Stimulated activated CD8-positive, alpha-beta memory T cell treated with anti-CD3 and anti-CD28 coated beads, Interleukin-4, amount 100 ng/mL, for 4 hours (primary cell): ENCODE measurements around the gene ADGRL2.
"Not testable (repeated sequence)": the region's sequence is repeated elsewhere in the genome, so short reads cannot be mapped to it uniquely, and the experiment has no call there.

Experiments
- DNase-seq, 2 donors: peaks; one replicate each; pipeline ENCODE4 v3.0.0-alpha.2; 2020; ENCODE audit warnings: low read depth in 2 of 2, low spot score in 1 of 2

ADGRL2 gene

DNA sequence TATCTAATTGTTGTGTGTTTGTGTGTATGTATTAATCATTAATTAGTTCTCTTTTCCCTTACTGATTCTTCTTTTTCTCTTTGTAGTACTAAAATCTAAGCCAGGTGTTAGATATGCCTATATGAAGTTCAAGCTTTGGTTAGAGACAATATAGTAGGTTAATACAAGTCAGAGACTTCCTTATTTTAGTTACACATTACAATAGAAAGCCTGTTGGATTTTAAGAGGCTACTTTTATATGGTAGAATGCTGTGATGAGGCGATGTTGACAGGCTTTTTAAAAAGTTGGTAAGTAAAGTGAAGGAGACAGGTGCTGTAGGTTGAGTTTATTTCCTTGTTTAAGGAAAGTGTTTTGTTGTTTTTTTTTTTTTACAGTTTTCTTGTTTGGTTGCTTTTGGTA, 45.9 kb downstream of the ADGRL2 start:
- no peak for DNase-seq

DNA sequence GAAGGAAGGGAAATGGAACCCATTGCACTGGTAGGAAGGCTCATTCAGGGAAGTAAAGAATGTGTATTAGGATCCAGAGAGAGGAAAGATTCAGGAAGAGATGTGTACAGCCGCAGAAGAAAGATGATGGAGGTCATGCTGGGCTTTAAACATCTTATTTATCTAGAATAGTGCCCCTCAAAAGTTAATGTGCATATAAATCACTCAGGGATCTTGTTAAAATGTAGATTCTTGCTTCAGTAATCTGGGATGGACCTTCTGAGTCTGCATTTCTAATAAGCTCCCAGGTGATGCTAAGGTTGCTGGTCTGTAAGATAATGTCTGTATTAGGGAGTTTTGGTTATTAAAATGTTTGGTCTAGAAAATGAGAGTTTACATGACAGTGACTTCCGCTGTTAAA, 46.3 kb downstream of the ADGRL2 start:
- no peak for DNase-seq

GRCh38 chr1:81848880-81849682, 48.3 kb downstream of the ADGRL2 start:
- no peak for DNase-seq

GRCh38 chr1:81850031-81850430, 49.3 kb downstream of the ADGRL2 start:
- DNase-seq, result no peak

GRCh38 chr1:81850495-81850894, 49.8 kb downstream of the ADGRL2 start:
- no peak for DNase-seq

GRCh38 chr1:81851217-81851616, 50.5 kb downstream of the ADGRL2 start:
- DNase-seq, result no peak

DNA sequence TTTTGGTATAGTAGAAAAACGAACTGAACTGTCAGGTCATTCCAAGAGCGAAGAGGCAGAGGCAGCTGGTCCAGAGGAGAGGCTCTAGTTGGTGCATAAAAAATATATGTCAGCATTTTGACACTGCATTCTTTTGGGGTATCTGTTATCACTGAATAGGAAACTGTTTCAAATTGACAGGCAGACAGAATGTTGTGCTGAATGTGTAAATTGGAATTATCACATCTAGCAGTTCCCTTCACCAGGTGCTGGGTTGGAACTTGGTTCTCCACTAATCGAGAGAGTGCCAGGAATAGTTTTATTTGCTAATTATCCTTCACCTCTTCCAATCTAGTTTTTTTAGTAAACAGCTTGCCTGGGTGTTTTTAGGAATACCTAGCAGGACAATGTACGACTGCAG, 52.2 kb downstream of the ADGRL2 start:
- no peak for DNase-seq

DNA sequence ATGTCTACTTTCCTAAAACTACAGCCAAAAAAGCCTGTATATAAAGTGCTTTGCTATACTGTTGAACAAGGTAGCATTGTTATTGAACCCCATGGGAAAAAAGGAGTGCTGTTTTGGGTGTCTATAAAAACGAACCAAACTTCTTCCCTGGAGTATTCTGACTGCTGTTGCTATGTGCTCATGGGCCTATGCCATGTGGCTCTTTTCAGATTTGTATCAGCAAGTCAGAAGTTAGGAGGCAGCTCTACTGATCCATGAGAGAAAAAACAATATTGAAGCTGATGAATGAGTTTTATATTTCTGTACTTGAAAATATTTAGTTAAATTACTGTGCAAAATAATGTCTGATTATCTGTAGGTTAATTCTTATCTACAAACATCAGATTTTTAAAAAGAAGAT, 66.5 kb downstream of the ADGRL2 start:
- DNase-seq, result no peak

DNA sequence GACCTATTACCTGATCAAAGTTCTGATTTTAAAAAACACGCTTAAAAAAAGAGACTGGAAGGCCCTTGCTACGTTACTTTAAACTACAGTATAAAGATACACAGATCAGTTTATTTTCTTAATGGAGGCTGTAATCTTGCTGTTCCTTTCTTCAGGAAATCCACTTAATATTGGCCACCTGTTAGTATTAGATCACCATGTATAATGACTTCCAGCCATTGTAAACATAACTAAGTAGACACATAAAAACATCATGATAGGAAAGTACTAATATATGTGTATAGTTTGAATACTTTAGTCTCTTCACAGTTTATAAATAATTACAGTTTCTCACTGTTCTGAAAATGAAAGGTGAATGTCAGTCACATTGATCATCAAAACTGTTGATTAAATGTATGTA, 68.6 kb downstream of the ADGRL2 start:
- no peak for DNase-seq

DNA sequence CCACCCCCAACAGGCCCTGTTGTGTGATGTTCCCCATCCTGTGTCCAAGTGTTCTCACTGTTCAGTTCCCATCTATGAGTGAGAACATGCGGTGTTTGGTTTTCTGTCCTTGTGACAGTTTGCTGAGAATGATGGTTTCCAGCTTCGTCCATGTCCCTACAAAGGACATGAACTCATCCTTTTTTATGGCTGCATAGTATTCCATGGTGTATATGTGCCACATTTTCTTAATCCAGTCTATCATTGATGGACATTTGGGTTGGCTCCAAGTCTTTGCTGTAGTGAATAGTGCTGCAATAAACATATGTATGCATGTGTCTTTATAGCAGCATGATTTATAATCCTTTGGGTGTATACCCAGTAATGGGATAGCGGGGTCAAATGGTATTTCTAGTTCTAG, 70.4 kb downstream of the ADGRL2 start:
- DNase-seq, result not testable (repeated sequence)

GRCh38 chr1:81873946-81874345, 73.2 kb downstream of the ADGRL2 start:
- no peak for DNase-seq

DNA sequence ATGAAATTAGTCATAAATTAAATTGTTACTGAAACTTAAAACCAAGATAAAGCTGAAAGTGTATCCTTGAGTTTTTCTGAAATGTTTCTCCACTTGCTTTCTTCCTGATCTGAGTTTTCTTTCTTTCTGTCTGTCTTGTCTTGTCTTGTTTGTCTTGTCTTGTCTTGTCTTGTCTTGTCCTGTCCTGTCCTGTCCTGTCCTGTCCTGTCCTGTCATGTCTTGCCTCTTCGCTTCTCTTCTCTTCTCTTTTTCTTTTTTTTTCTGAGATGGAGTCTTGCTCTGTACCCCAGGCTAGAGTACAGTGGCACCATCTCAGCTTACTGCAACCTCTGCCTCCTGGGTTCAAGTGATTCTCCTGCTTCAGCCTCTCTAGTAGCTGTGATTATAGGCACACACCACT, 73.7 kb downstream of the ADGRL2 start:
- no peak for DNase-seq

- no peak for DNase-seq
Observed at GRCh38 chr1:81874940-81875339, 74.2 kb downstream of the ADGRL2 start.

DNA sequence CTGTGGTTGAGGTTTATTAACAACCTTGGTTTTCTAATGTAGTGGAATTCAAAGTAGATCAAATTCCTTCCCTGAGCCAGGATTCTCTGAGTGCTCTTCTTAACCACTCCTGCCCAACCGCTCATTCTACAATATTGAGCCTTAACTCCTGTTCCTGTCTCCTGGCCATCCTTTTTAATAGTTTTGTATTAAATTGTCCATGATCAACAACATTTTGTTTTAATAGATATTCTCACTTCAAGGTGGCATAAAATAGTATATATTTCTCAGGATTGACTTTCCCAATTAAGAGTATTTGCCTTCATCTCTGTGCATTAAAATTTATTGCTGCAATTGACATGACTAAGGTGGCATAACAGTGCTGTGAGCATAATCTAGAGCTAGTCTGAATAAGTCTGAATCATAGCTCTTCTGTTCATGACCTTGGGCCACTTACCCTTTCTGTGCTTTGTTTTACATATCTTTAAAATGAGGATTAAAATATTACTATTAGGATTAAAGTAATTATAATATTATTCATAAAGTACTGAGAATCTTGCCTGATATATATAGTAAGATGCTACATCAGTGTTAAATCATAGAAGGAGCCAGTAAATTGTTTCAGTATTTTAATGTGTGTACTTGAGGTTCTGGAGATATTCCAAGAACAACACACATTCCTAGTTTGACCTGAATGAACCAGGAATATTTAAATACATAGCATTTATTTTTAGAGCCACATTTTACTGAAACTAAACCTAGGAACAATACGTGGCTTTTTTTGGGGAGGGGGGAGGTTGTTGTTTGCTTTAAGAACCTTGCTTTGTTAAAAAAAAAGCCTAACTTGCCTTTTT, 76.4 kb downstream of the ADGRL2 start:
- no peak for DNase-seq

GRCh38 chr1:81877940-81878339, 77.2 kb downstream of the ADGRL2 start:
- DNase-seq, result no peak

GRCh38 chr1:81878538-81878937, 77.8 kb downstream of the ADGRL2 start:
- no peak for DNase-seq

GRCh38 chr1:81880781-81881180, 80.0 kb downstream of the ADGRL2 start:
- DNase-seq, result no peak

DNA sequence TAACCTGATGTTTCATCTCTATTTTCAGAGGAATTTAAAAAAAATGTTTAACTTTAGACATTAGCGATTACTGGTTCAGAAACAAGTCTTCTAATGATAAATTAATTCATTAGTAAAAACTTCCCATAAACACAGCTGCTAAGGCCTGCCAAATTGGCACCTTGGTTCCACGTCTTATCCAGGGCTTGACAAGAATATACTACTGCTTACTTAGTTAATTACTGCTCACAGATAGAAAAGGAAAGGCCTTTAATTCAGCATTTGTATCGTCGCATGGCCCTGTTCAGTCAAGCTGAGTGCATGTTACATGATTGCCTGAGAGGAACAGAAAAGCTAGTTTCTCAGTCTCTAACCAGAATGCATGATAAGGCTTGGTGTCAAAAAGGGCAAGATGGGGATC, 84.6 kb downstream of the ADGRL2 start:
- no peak for DNase-seq

- DNase-seq, result not testable (repeated sequence)
Observed at GRCh38 chr1:81886292-81886691, 85.6 kb downstream of the ADGRL2 start.

GRCh38 chr1:81887421-81888144, 86.8 kb downstream of the ADGRL2 start:
- DNase-seq, result no peak

GRCh38 chr1:81889166-81889565, 88.4 kb downstream of the ADGRL2 start:
- no peak for DNase-seq

GRCh38 chr1:81894867-81895266, 94.1 kb downstream of the ADGRL2 start:
- DNase-seq, result no peak
